ENCODE measurements around the gene TRIM44. TPM values are rescaled to one million over a fixed set of nuclear protein-coding genes. Genes with fewer than 3 reads are reported as not detected.

Gene TRIM44
- total RNA-seq, 4 donors from 2014 or later = 35.6 to 70.6 (median 43.2) TPM

DNA sequence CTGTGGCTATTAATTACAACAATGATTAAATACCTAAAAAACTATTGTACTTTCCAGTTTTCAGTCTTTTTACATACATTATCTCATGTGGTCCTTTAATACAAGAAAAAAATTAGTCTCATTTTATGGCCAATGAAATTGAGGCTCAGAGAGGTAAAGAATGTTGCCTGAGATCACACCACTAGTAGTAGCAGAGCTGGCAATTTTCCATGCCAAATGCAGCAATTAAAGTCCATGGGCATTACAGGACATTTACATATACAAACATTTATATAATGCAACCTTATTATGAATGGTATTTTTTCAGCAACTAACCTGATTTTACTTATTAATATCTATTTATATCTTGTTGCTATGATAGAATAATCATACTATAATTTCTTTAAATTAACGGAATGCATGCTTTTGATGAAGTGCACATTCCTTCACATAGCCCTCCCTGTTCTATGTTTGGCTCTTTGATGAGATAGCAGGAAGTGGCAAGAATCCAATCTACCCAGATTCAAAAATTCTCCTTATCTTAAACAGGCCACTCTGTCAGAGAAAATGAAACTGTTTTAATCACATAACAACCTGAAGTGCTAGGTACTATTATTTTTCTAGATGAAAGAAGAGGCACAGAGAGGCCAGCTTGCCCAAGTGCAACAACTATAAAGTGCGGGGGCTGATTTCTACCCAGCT lies 160.4 kb downstream of the TRIM44 start:
- no peak for ATAC-seq
- H3K27ac ChIP-seq = no peak overlapping the region
- 17 to 58% methylated on average over 1 of the region's 2 CpGs for WGBS, 2 donors (ENCODE audit: low coverage in 1 of 2)

DNA sequence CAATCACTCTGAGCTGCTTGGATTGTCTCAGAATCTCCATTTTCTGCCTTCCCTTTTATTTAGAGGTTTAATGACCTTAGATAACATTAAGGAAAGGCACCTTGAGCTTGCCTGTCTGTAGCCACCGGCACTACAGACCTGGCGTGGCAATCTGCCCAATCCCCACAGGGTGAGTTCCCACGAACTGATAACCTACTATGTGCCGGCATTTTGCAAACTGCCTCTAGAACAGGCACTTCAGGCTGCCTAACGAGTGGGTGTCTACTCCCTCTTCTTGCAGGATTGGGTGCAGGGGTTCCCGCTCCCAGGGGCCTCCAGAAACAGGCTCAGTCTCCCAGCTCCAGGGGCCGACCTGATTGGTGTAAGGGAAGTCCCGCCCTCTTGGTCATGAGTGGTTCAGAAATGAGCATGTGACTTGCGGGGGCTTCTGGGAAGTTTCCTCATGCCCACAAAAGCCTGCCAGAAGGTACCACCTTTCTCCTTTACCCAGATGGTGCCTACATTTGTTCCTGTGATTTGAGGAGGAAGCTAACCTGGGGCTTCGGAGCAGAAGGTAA lies 161.2 kb downstream of the TRIM44 start:
- Histone ChIP-seq H3K9me3 (no peaks in the 10 kb centered on the region), H3K36me3 (no peaks in the 10 kb centered on the region), H3K4me3 (no peak overlapping the region), H3K27me3 (no peaks in the 10 kb centered on the region), H3K4me1 (peaks cover 0 to 13% (median 0%) of the 10 kb centered on the region in 3 donors), H3K27ac (no peak overlapping the region)
- ATAC-seq = no peak
- TF ChIP-seq, protein P1, sequence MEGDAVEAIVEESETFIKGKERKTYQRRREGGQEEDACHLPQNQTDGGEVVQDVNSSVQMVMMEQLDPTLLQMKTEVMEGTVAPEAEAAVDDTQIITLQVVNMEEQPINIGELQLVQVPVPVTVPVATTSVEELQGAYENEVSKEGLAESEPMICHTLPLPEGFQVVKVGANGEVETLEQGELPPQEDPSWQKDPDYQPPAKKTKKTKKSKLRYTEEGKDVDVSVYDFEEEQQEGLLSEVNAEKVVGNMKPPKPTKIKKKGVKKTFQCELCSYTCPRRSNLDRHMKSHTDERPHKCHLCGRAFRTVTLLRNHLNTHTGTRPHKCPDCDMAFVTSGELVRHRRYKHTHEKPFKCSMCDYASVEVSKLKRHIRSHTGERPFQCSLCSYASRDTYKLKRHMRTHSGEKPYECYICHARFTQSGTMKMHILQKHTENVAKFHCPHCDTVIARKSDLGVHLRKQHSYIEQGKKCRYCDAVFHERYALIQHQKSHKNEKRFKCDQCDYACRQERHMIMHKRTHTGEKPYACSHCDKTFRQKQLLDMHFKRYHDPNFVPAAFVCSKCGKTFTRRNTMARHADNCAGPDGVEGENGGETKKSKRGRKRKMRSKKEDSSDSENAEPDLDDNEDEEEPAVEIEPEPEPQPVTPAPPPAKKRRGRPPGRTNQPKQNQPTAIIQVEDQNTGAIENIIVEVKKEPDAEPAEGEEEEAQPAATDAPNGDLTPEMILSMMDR (IDR thresholded peaks at IDR 0.05) = no peak
- TF ChIP-seq POLR2AphosphoS5 (IDR thresholded peaks at IDR 0.05) (no peak), POLR2A (IDR thresholded peaks at IDR 0.05) (no peak), EP300 (IDR thresholded peaks at IDR 0.05) (no peak)
- WGBS, 2 donors (ENCODE audit: low coverage in 1 of 2) = 92 to 93% methylated on average over 3 to 4 of the region's 10 CpGs

More for the DNA sequence above, 160.4 kb downstream of the TRIM44 start:
- Histone ChIP-seq H3K4me1 (peaks cover 0 to 13% (median 0%) of the 10 kb centered on the region in 3 donors), H3K4me3 (no peak overlapping the region), H3K27me3 (no peaks in the 10 kb centered on the region), H3K9me3 (no peaks in the 10 kb centered on the region), H3K36me3 (no peaks in the 10 kb centered on the region)
- TF ChIP-seq POLR2AphosphoS5 (IDR thresholded peaks at IDR 0.05) (no peak), POLR2A (IDR thresholded peaks at IDR 0.05) (no peak), EP300 (IDR thresholded peaks at IDR 0.05) (no peak)
- TF ChIP-seq, protein P1 (IDR thresholded peaks at IDR 0.05) = no peak

DNA sequence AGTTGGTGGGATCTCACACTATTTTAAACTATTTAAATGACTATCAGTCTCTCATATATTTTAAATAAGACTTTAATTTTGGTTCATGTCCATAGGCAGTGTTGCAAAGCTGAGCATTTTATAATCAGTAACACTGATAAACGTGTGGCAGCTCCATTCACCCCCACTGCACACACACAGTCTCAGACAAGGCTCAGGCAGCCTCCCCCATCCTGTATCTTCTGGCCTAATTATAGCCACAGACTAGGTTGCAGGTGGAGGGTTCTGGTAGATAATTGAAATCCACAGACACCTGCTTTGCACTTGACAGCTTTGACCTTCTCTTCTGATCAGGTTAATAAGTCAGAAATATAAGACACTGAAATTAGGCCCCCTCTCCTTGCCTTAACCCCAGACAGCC lies 162.8 kb downstream of the TRIM44 start:
- Histone ChIP-seq H3K27ac (no peak overlapping the region), H3K27me3 (no peaks in the 10 kb centered on the region), H3K4me3 (no peak overlapping the region), H3K9me3 (no peaks in the 10 kb centered on the region), H3K36me3 (no peaks in the 10 kb centered on the region), H3K4me1 (peaks cover 0 to 13% (median 0%) of the 10 kb centered on the region in 3 donors)
- TF ChIP-seq EP300 (IDR thresholded peaks at IDR 0.05) (no peak), POLR2A (IDR thresholded peaks at IDR 0.05) (no peak), POLR2AphosphoS5 (IDR thresholded peaks at IDR 0.05) (no peak)
- TF ChIP-seq, protein P1 (IDR thresholded peaks at IDR 0.05) = no peak
- no peak for ATAC-seq
- WGBS, 2 donors (ENCODE audit: low coverage in 1 of 2) = 17 to 36% methylated on average over 1 of the region's 1 CpG

DNA sequence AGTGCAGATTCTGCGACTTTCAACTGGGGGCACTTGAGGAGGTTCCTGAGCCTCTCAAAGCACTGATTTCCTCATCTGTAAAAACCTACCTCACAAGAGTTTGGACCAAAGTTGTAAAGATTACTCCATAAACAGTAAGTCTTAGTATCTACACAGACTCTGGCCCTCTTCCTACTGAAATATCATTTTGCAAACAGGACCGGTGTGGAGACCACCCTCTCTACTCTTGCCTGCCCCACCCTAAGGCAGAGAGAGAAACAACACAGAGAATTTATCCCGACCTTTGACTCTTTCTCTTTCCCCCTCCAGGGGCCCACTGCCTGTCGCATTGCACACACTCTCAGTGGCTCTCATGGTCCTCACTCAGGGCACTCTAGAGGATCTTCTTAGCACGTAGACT lies 163.4 kb downstream of the TRIM44 start:
- H3K36me3 ChIP-seq = no peaks in the 10 kb centered on the region
- no peak overlapping the region for H3K27ac ChIP-seq
- H3K27me3 ChIP-seq = no peaks in the 10 kb centered on the region
- ATAC-seq = no peak
- no peaks in the 10 kb centered on the region for H3K9me3 ChIP-seq
- H3K4me1 ChIP-seq = peaks cover 0 to 13% (median 0%) of the 10 kb centered on the region in 3 donors
- no peak overlapping the region for H3K4me3 ChIP-seq
- WGBS, 2 donors (ENCODE audit: low coverage in 1 of 2) = 84 to 96% methylated on average over 3 to 5 of the region's 5 CpGs
- TF ChIP-seq POLR2AphosphoS5 (IDR thresholded peaks at IDR 0.05) = no peak
- TF ChIP-seq POLR2A (IDR thresholded peaks at IDR 0.05) = no peak
- no peak for TF ChIP-seq EP300 (IDR thresholded peaks at IDR 0.05)
- TF ChIP-seq, protein P1 (IDR thresholded peaks at IDR 0.05) = no peak

DNA sequence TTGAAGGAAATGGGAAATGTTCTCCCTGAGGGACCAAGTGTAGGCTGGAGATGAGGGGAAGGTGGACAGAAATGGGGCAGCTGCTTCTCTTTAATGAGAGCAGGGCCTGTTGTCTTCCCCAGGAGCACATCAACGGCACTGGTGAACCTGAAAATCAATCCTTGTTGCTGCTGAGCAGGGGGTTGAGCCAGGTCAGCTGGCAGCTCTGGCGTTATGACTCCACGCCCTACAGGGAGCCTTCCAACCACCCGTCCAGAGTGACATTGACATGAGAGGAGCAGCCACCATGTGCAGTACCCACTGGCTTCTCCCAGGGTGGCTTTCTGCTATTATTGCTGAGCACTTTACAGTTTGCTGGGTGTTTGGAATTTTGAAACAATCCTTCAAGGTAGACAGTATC lies 164.4 kb downstream of the TRIM44 start:
- TF ChIP-seq EP300 (IDR thresholded peaks at IDR 0.05) (no peak), POLR2AphosphoS5 (IDR thresholded peaks at IDR 0.05) (no peak), POLR2A (IDR thresholded peaks at IDR 0.05) (no peak)
- TF ChIP-seq, protein P1 (IDR thresholded peaks at IDR 0.05) = no peak
- no peak for ATAC-seq
- no peak overlapping the region for H3K27ac ChIP-seq
- H3K36me3 ChIP-seq = no peaks in the 10 kb centered on the region
- peaks cover 0 to 7% (median 0%) of the 10 kb centered on the region in 3 donors for H3K4me1 ChIP-seq
- no peak overlapping the region for H3K4me3 ChIP-seq
- 100% methylated on average over 2 of the region's 4 CpGs; no CpG with 5 or more reads in 1 of the 2 donors for WGBS, 2 donors (ENCODE audit: low coverage in 1 of 2)
- no peaks in the 10 kb centered on the region for H3K27me3 ChIP-seq
- peaks cover 0 to 3% (median 0%) of the 10 kb centered on the region in 3 donors for H3K9me3 ChIP-seq
